Measurements from ENCODE around the gene PNMA6A. TPM values are rescaled to one million over a fixed set of nuclear protein-coding genes. Genes with fewer than 3 reads are reported as not detected.
"Not testable (repeated sequence)": the region's sequence is repeated elsewhere in the genome, so short reads cannot be mapped to it uniquely, and the experiment has no call there.

Gene PNMA6A
- polyA plus RNA-seq, 3 donors from 2014 or later = not detected

GRCh38 chrX:153061732-153062131 is 10.5 kb upstream of the PNMA6A start:
- Mint-ChIP-seq H3K9me3 (no peaks in the 10 kb centered on the region), H3K27ac (no peak overlapping the region), H3K4me3 (no peak overlapping the region), H3K4me1 (no peaks in the 10 kb centered on the region), H3K36me3 (no peaks in the 10 kb centered on the region), H3K27me3 (ENCODE audit: low read depth in 3 of 3) (peaks cover 0 to 2% (median 0%) of the 10 kb centered on the region in 3 donors)
- DNase-seq = no peak

DNA sequence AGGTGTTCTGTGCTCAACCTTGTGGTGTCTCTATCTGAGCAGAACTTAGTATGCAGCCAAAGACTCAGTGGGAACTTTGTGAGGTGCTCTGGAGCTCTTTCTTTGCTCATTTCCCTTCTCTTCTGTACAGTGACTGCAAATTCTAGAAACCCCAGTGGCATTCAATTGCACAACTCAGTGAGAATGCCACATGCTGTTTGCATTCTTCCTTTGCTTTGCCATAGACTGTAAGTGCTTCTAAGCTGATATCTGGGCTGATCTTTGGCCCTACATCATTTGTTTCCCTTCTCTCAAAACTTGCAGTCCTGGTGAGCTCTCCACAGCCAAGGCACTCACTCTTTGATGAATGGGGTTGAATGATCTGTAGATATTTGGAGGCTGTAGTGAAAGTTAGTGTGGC is 8.9 kb upstream of the PNMA6A start:
- Mint-ChIP-seq H3K36me3 (no peaks in the 10 kb centered on the region), H3K9me3 (no peaks in the 10 kb centered on the region), H3K27ac (no peak overlapping the region), H3K27me3 (ENCODE audit: low read depth in 3 of 3) (peaks cover 0 to 2% (median 0%) of the 10 kb centered on the region in 3 donors), H3K4me1 (no peaks in the 10 kb centered on the region), H3K4me3 (no peak overlapping the region)
- DNase-seq = no peak

DNA sequence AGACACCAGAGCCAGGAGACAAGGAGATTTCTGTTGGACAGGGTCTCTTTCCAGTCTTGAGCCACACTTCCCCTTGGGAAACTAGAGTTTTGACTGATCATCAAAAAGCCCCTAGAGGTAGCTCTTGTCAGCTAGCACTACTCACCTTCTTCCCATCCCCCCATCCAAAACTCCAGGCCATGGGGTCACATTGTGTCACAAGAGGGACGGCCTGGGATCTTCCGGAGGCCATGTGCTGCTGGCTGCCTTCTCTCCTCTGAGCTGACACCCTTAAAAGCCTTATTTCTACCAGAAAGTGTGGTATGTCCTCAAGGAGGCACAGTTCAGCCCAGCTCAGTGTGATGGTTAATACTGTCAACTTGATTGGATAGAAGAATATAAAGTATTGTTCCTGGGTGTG is 8.2 kb upstream of the PNMA6A start:
- DNase-seq = no peak
- H3K4me3 Mint-ChIP-seq = no peak overlapping the region
- H3K36me3 Mint-ChIP-seq = no peaks in the 10 kb centered on the region
- H3K27me3 Mint-ChIP-seq (ENCODE audit: low read depth in 3 of 3) = peaks cover 0 to 2% (median 0%) of the 10 kb centered on the region in 3 donors
- no peaks in the 10 kb centered on the region for H3K9me3 Mint-ChIP-seq
- no peak overlapping the region for H3K27ac Mint-ChIP-seq
- H3K4me1 Mint-ChIP-seq = no peaks in the 10 kb centered on the region

DNA sequence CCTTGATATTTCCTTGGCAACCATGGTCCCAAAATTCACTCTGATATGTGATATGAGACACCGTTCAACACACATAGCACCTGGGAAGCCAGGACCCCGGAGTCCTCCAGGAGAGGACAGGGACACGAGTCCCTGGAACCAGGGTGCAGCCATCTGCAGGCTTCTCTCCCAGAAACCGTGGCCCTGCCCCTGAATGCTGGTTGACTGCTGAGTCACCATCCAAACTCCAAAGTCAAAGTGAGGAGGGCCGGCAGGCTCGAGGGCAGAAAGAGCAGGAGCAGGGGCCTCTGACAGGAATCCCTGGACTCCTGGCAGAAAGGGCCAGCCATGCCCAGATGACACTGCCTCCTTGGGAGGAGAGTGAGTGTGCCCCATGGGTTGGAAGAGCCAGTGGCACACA is 6.9 kb upstream of the PNMA6A start:
- no peak for DNase-seq
- H3K27ac Mint-ChIP-seq = no peak overlapping the region
- H3K36me3 Mint-ChIP-seq = no peaks in the 10 kb centered on the region
- H3K27me3 Mint-ChIP-seq (ENCODE audit: low read depth in 3 of 3) = peaks cover 0 to 2% (median 0%) of the 10 kb centered on the region in 3 donors
- H3K9me3 Mint-ChIP-seq = no peaks in the 10 kb centered on the region
- no peak overlapping the region for H3K4me3 Mint-ChIP-seq
- H3K4me1 Mint-ChIP-seq = no peaks in the 10 kb centered on the region

- not testable (repeated sequence) for H3K4me3 Mint-ChIP-seq; H3K27me3 Mint-ChIP-seq (ENCODE audit: low read depth in 3 of 3)
These were observed 5.9 kb upstream of the PNMA6A start for GRCh38 chrX:153066402-153066801.

DNA sequence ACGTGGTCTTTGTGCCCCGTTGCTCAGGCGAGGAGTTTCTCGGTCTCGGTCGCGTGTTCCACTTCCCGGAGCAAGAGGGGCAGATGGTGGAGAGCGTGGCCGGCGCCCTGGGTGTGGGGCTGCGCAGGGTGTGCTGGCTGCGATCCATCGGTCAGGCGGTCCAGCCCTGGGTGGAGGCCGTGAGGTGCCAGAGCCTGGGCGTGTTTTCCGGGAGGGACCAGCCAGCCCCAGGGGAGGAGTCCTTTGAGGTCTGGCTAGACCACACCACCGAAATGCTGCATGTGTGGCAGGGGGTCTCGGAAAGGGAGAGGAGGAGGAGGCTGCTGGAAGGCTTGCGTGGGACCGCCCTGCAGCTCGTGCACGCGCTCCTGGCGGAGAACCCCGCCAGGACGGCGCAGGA is 1.1 kb downstream of the PNMA6A start:
- H3K27ac Mint-ChIP-seq; DNase-seq; H3K36me3 Mint-ChIP-seq; H3K27me3 Mint-ChIP-seq (ENCODE audit: low read depth in 3 of 3); H3K4me3 Mint-ChIP-seq; H3K9me3 Mint-ChIP-seq; H3K4me1 Mint-ChIP-seq: not testable (repeated sequence)

More at GRCh38 chrX:153066402-153066801, 5.9 kb upstream of the PNMA6A start:
- H3K36me3 Mint-ChIP-seq, H3K27ac Mint-ChIP-seq, H3K9me3 Mint-ChIP-seq, H3K4me1 Mint-ChIP-seq, DNase-seq: not testable (repeated sequence)

GRCh38 chrX:153074262-153074899 is 2.1 kb downstream of the PNMA6A start:
- H3K27me3 Mint-ChIP-seq (ENCODE audit: low read depth in 3 of 3) = peaks cover 0 to 3% (median 0%) of the 10 kb centered on the region in 3 donors
- H3K9me3 Mint-ChIP-seq = no peaks in the 10 kb centered on the region
- no peak overlapping the region for H3K27ac Mint-ChIP-seq
- H3K4me1 Mint-ChIP-seq = no peaks in the 10 kb centered on the region
- H3K4me3 Mint-ChIP-seq = no peak overlapping the region
- no peak for DNase-seq
- no peaks in the 10 kb centered on the region for H3K36me3 Mint-ChIP-seq

GRCh38 chrX:153074935-153075334 is 2.7 kb downstream of the PNMA6A start:
- Mint-ChIP-seq H3K9me3 (no peaks in the 10 kb centered on the region), H3K4me1 (no peaks in the 10 kb centered on the region), H3K36me3 (no peaks in the 10 kb centered on the region), H3K4me3 (no peak overlapping the region), H3K27ac (no peak overlapping the region), H3K27me3 (ENCODE audit: low read depth in 3 of 3) (peaks cover 0 to 3% (median 0%) of the 10 kb centered on the region in 3 donors)
- DNase-seq = no peak

GRCh38 chrX:153075366-153075765 is 3.1 kb downstream of the PNMA6A start:
- H3K27ac Mint-ChIP-seq = no peak overlapping the region
- H3K4me1 Mint-ChIP-seq = no peaks in the 10 kb centered on the region
- no peaks in the 10 kb centered on the region for H3K36me3 Mint-ChIP-seq
- no peak for DNase-seq
- no peaks in the 10 kb centered on the region for H3K9me3 Mint-ChIP-seq
- peaks cover 0 to 3% (median 0%) of the 10 kb centered on the region in 3 donors for H3K27me3 Mint-ChIP-seq (ENCODE audit: low read depth in 3 of 3)
- H3K4me3 Mint-ChIP-seq = no peak overlapping the region

DNA sequence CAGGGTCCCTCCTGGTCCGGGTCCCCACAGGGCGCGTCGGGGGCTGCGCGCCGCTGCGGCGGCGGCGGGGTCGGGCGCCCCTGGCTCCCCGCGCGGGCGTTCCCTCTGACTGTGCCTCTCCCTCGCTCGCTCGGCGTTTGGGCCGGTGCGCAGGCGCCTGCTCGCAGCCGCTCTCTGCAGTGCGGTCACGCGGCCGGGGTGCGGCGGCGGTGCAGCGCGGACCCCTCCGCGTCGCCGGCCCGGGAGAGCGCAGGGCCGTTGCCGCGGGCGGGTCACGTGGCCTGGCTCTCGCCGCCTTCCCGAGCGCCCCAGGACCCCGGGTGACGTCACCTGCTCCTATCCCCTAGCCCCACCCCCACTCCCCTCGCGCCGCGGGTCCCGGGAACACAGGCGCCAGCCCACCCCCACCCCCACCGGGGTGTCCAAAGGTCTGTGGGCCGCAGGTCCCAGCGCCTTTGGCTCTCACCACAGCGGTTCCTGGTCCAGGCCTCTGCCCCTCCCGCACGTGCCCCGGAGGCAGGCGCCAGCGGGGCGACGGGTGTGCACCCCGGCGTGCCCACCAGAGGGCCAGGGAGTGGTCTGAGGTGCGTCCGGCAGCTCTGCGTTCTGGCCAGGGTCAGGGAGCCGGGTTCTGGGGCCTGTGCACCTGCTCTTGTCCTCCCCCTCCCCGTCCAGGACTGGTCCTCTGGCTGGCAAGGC is 5.3 kb downstream of the PNMA6A start:
- H3K27me3 Mint-ChIP-seq (ENCODE audit: low read depth in 3 of 3); H3K36me3 Mint-ChIP-seq; H3K4me1 Mint-ChIP-seq; H3K9me3 Mint-ChIP-seq; H3K27ac Mint-ChIP-seq; DNase-seq; H3K4me3 Mint-ChIP-seq: not testable (repeated sequence)

DNA sequence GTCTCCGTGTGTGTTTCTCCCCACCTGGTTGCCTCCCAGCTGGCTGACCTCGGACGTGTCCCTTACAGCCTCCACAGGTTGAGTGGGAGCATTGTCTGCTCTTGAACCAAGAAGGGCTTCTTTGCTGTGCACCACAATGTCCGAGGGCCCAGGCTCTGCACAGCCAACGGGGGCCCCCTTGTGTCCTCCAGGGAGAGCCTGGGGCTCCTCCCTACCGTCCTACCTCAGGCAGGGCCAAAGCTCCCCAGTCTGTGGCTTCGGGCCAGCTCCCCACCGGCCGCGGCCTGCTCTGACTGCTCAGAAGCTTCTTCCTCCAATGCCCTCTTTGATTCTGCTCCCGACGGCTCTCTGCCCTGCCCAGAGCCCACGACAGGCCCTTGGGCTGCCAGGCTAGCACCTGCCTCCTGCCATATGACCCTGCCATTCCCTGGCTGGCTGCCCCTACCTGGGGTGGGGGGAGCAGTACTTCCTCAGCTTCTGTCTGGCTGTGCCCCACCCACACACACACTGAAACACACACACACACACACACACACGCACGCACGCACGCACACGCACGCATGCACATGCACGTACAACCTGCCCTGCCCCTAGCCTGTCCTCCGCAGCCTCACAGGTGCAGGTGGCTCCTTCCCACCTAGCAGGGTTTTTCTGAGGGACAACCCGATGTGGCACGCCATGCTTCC is 11.1 kb downstream of the PNMA6A start:
- H3K9me3 Mint-ChIP-seq; H3K36me3 Mint-ChIP-seq; H3K27ac Mint-ChIP-seq; DNase-seq; H3K27me3 Mint-ChIP-seq (ENCODE audit: low read depth in 3 of 3); H3K4me1 Mint-ChIP-seq; H3K4me3 Mint-ChIP-seq: not testable (repeated sequence)

- Mint-ChIP-seq H3K36me3 (no peaks in the 10 kb centered on the region), H3K9me3 (no peaks in the 10 kb centered on the region), H3K27me3 (ENCODE audit: low read depth in 3 of 3) (peaks cover 5 to 6% (median 5%) of the 10 kb centered on the region in 3 donors), H3K27ac (no peak overlapping the region), H3K4me3 (no peak overlapping the region), H3K4me1 (peaks cover 4 to 5% of the 10 kb centered on the region in 2 donors)
- no peak for DNase-seq
These were observed 30.2 kb downstream of the PNMA6A start for GRCh38 chrX:153102418-153102817.

DNA sequence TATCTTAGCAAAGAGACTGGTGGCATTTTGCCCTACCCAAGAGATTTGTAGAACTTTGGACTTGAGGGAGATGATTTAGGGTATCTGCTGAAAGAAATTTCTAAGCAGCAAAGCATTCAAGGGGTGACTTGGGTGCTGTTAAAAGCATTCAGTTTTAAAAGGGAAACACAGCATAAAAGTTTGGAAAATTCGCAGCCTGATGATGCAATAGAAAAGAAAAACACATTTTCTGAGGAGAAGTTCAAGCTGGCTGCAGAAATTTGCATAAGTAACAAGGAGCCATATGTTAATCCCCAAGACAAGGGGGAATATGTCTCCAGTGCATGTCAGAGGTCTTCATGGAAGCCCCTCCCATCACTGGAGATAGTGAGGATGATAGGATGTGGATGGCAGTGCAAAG is 32.7 kb downstream of the PNMA6A start:
- not testable (repeated sequence) for H3K9me3 Mint-ChIP-seq; H3K4me1 Mint-ChIP-seq; H3K36me3 Mint-ChIP-seq; H3K27me3 Mint-ChIP-seq (ENCODE audit: low read depth in 3 of 3); H3K27ac Mint-ChIP-seq; DNase-seq; H3K4me3 Mint-ChIP-seq

GRCh38 chrX:153106092-153106801 is 34.0 kb downstream of the PNMA6A start:
- H3K9me3 Mint-ChIP-seq; H3K36me3 Mint-ChIP-seq; DNase-seq; H3K4me1 Mint-ChIP-seq; H3K27me3 Mint-ChIP-seq (ENCODE audit: low read depth in 3 of 3); H3K27ac Mint-ChIP-seq; H3K4me3 Mint-ChIP-seq: not testable (repeated sequence)

All from immature natural killer cell (primary cell).